22Rv1 (cell line): ENCODE measurements around the gene MEIS2.

Experiments used
- CTCF ChIP-seq: fragments of 450-650 bp; IDR thresholded peaks from 2 replicates; pipeline ENCODE4 v1.5.1; 2017; ENCODE audit warnings: mild to moderate bottlenecking
- ZFX ChIP-seq: fragments of 450-650 bp; IDR thresholded peaks from 2 replicates; pipeline ENCODE4 v1.6.1; 2017; ENCODE audit warnings: antibody characterized with exemption, borderline replicate concordance

GRCh38 chr15:36880913-36881460 is 219.4 kb downstream of the MEIS2 start:
- TF ChIP-seq CTCF: no peak
- TF ChIP-seq ZFX: no peak
